Lower lobe of right lung (tissue), 2 donors: Measurements from ENCODE around the gene SUSD1. TPM values are rescaled to one million over a fixed set of nuclear protein-coding genes. Genes with fewer than 3 reads are reported as not detected.

Source experiments
- ATAC-seq, 2 donors: fragments of 200-7000 bp; cut with Tn5 transposase; one replicate each; pipeline ENCODE4 v1.9.1; 2020 to 2022; ENCODE audit warnings: mild to moderate bottlenecking in 2 of 2, moderate library complexity in 2 of 2
- DNase-seq: peaks from one replicate; pipeline ENCODE4 v3.0.0-alpha.2; 2020
- H3K27ac ChIP-seq: fragments of 200-600 bp; one replicate; pipeline ENCODE4 v1.8.0; 2022
- H3K27me3 ChIP-seq: fragments of 200-600 bp; one replicate; pipeline ENCODE4 v1.8.0; 2022; ENCODE audit warnings: low read depth
- H3K36me3 ChIP-seq: fragments of 200-600 bp; one replicate; pipeline ENCODE4 v1.8.0; 2022; ENCODE audit warnings: mild to moderate bottlenecking
- H3K4me1 ChIP-seq: fragments of 200-600 bp; one replicate; pipeline ENCODE4 v1.8.0; 2022
- H3K4me3 ChIP-seq: fragments of 200-600 bp; one replicate; pipeline ENCODE4 v1.8.0; 2022; ENCODE audit warnings: mild to moderate bottlenecking
- H3K9me3 ChIP-seq: fragments of 200-600 bp; one replicate; pipeline ENCODE4 v1.8.0; 2022
- intact Hi-C: fragments of 100-400 bp; cut with DNase I; formaldehyde crosslinking; loops from one replicate; pipeline ENCODE4 v1.11.0; 2022
- total RNA-seq: library from RNA; stranded (reverse); fragmentation: NEBNext Ultra II Directional; extraction: Animal tissue kit (Norgen Biotek cat#: 25700); gene quantifications from one replicate; pipeline ENCODE4 v1.2.1, GENCODE V29; 2021
- TF ChIP-seq, protein P1 (sequence below): fragments of 200-600 bp; IDR thresholded peaks from one replicate; pipeline ENCODE4 v1.8.0; 2022; ENCODE audit warnings: antibody characterized with exemption, mild to moderate bottlenecking
- donor health status: DM: no; HTN: yes; CAD: no; lungs with severe emphysema.

The SUSD1 gene
- total RNA-seq, 1 donor from 2014 or later = 49.4 TPM

DNA sequence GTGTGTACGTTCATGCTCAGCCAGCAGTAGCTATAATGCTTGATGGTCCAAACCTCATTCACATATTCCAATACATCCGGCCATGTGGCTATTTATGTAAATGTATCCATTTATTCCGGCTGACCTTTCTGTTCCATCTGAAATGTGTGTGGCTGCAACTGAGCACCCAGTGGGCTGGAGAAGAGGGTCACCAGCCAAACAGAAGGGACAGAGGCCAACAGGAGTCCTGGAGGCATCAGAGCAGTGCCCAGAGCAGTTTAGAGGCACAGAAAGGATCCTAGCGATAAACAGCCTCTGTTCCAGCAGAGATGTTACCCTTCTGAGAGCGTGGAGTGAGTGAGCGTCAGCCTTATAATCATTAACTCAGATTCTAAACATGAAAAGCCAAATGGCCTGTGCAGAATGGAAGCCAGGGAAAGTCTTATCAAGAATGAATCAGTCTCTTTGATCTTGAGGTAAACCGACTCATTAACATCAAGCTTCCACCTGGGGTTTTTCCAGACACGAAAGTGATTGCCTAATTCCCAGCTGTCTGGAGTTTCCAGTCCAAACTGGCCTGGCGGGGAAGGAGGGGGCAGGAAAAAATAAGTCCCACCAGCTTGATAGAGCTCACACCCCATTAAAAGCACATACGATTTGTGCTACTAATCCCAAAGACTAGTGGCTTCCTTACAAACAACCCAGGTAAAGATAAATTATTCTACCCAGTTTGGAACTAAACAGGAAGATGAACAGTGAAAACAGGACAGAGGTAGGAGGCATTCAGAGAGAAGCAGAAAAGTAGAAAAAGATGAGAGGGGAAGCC lies 55.7 kb downstream of the SUSD1 start:
- H3K4me1 ChIP-seq = peaks cover 14% of the 10 kb centered on the region
- intact Hi-C loops = no loop called here
- TF ChIP-seq, protein P1, sequence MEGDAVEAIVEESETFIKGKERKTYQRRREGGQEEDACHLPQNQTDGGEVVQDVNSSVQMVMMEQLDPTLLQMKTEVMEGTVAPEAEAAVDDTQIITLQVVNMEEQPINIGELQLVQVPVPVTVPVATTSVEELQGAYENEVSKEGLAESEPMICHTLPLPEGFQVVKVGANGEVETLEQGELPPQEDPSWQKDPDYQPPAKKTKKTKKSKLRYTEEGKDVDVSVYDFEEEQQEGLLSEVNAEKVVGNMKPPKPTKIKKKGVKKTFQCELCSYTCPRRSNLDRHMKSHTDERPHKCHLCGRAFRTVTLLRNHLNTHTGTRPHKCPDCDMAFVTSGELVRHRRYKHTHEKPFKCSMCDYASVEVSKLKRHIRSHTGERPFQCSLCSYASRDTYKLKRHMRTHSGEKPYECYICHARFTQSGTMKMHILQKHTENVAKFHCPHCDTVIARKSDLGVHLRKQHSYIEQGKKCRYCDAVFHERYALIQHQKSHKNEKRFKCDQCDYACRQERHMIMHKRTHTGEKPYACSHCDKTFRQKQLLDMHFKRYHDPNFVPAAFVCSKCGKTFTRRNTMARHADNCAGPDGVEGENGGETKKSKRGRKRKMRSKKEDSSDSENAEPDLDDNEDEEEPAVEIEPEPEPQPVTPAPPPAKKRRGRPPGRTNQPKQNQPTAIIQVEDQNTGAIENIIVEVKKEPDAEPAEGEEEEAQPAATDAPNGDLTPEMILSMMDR = no peak
- no peaks in the 10 kb centered on the region for H3K9me3 ChIP-seq
- no peak for DNase-seq
- H3K27me3 ChIP-seq = no peaks in the 10 kb centered on the region
- H3K27ac ChIP-seq = peak overlapping the region; percentile 4
- no peak overlapping the region for H3K4me3 ChIP-seq
- peaks cover 23% of the 10 kb centered on the region for H3K36me3 ChIP-seq
- ATAC-seq = peak; percentile 80 to 92

DNA sequence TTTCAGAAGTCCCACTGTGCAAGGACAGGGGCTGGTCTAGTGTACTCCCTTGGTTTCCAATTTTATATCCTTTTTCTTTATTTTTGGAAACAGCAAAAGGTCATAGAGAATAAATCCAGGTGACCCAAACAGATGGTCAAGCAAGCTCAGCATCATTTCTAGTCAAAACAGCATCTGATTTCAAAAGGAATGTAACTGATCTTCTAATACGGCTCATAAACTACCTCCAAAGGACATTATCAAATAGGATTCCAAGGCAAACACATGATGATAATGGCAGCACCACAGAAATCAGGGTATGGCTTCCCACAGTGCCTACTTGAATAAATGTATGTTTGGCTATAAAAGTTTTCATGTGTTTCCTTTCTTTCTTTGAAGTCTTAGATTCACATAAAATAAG lies 57.1 kb downstream of the SUSD1 start:
- TF ChIP-seq, protein P1 = no peak
- Histone ChIP-seq H3K36me3 (peaks cover 10% of the 10 kb centered on the region), H3K9me3 (no peaks in the 10 kb centered on the region), H3K4me3 (no peak overlapping the region), H3K27me3 (no peaks in the 10 kb centered on the region), H3K27ac (no peak overlapping the region), H3K4me1 (peaks cover 14% of the 10 kb centered on the region)
- DNase-seq (no peak), ATAC-seq (no peak)
- intact Hi-C loops = no loop called here

DNA sequence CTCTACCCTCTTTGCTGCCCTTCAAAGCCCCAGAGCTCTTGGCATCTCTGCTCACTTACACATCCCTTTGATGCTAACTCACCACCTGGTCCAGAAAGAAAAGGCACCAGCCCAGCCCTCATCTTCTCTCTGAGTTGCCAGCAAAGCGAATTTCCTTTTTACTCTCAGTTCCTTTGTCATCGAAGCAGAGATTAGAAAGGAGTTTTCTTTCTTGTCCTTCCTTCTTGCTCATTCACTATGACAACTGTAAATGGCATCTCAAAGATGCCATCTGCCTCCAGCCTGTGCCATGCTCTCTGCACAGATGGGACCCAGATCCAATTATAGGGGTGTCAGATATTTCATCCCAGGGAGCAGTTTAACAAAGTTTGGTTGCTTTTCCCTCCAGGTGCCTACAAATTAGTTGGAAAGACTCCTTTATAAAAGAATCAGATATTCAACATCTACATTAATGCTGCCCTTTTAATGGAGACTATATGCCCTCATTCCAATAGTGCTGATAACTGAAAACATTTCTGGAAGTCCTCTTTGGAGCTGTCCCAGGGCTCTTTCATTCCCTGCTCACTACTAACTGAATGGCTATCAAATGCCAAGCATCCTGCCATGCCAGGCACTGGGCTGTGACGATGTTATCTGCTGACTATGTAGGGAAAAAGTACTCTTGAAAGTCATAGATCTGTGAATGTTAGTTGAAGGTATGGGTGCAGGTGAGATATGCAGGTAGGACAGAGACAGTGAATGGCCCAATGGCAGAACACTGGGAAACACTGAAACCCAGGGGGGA lies 58.9 kb downstream of the SUSD1 start:
- intact Hi-C loops = no loop called here
- Histone ChIP-seq H3K4me3 (no peak overlapping the region), H3K27ac (no peak overlapping the region), H3K9me3 (no peaks in the 10 kb centered on the region), H3K4me1 (peaks cover 14% of the 10 kb centered on the region), H3K36me3 (peaks cover 16% of the 10 kb centered on the region), H3K27me3 (no peaks in the 10 kb centered on the region)
- ATAC-seq (no peak), DNase-seq (no peak)
- TF ChIP-seq, protein P1 = no peak

- intact Hi-C loops = no loop called here
- no peak for ATAC-seq
- Histone ChIP-seq H3K9me3 (no peaks in the 10 kb centered on the region), H3K4me1 (peaks cover 11% of the 10 kb centered on the region), H3K27me3 (no peaks in the 10 kb centered on the region), H3K4me3 (no peak overlapping the region), H3K27ac (no peak overlapping the region), H3K36me3 (peaks cover 24% of the 10 kb centered on the region)
- no peak for DNase-seq
- TF ChIP-seq, protein P1 = no peak
Observed at GRCh38 chr9:112115109-112115508, 60.0 kb downstream of the SUSD1 start.

GRCh38 chr9:112112941-112113681 lies 62.0 kb downstream of the SUSD1 start:
- Histone ChIP-seq H3K4me1 (no peaks in the 10 kb centered on the region), H3K27me3 (no peaks in the 10 kb centered on the region), H3K36me3 (peaks cover 20% of the 10 kb centered on the region), H3K9me3 (no peaks in the 10 kb centered on the region), H3K4me3 (no peak overlapping the region), H3K27ac (no peak overlapping the region)
- intact Hi-C loops = no loop called here
- DNase-seq (no peak), ATAC-seq (peak; percentile 75 to 85)
- TF ChIP-seq, protein P1 = peak; percentile 44
